C4-2B (cell line): Measurements from ENCODE around the gene SNAP29.

Experiments used
- H3K27ac ChIP-seq: fragments of 450-650 bp; 2 replicates; pipeline ENCODE4 v1.5.1; 2017
- CTCF ChIP-seq: fragments of 450-650 bp; conservative IDR thresholded peaks from 2 replicates; pipeline ENCODE4 v1.5.1; 2017; ENCODE audit warnings: mild to moderate bottlenecking
- ZFX ChIP-seq: fragments of 450-650 bp; IDR thresholded peaks from 2 replicates; pipeline ENCODE4 v1.6.1; 2017

The SNAP29 gene

GRCh38 chr22:20858615-20859416 is at the start of gene SNAP29, which contains the start of gene PI4KA:
Gene SNAP29, plus strand, starts transcription at chr22:20859007. Its CDS starts 104 bp downstream, at chr22:20859111.
Gene PI4KA, minus strand, starts transcription at chr22:20858811. Its CDS starts 86 bp downstream, at chr22:20858725.
- TF ChIP-seq CTCF = no peak
- peak; percentile 82; the same call in 1 of the 2 replicates for TF ChIP-seq ZFX
- peak within 1 kb of the TSS; percentile 81 for H3K27ac ChIP-seq

DNA sequence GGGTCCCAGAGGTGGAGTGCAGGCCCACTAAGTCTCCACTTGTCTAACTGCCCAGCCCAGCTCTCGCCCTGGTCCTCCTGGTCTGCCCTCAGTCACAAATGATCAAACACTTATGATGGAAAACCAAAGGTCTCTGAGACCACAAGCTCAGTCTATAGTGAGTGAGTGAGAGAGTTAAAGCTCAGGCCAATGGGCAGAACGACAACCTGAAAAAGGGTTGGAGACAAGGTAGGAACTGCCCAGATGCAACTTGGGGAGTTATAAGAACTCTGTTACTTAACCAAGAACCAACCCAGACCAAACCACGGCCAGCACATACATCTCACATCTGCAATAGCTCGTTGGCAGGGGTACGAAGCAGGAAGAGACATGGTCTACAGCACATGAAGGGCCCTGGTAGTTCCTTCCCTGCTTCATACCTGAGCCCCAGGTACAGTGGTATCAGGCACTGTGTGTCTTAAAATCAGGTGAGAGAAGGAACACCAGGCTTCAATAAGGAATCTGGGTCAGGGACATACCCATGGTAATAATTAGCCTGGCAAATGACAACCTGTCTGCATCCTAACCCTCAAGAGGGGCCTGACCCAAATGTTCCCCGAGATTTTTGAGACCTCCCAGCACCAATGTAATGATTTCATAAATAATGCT is 49.1 kb upstream of the SNAP29 start:
- no peak for TF ChIP-seq CTCF
- TF ChIP-seq ZFX = no peak
- H3K27ac ChIP-seq = no peak overlapping the region

- no peak overlapping the region for H3K27ac ChIP-seq
- TF ChIP-seq ZFX (no peak), CTCF (no peak)
Measured at GRCh38 chr22:20810645-20811044, 48.2 kb upstream of the SNAP29 start.

GRCh38 chr22:20811171-20811570 is 47.6 kb upstream of the SNAP29 start:
- TF ChIP-seq ZFX (no peak), CTCF (no peak)
- no peak overlapping the region for H3K27ac ChIP-seq

- no peak overlapping the region for H3K27ac ChIP-seq
- TF ChIP-seq ZFX (no peak), CTCF (no peak)
Measured at GRCh38 chr22:20811971-20812660, 46.7 kb upstream of the SNAP29 start.

DNA sequence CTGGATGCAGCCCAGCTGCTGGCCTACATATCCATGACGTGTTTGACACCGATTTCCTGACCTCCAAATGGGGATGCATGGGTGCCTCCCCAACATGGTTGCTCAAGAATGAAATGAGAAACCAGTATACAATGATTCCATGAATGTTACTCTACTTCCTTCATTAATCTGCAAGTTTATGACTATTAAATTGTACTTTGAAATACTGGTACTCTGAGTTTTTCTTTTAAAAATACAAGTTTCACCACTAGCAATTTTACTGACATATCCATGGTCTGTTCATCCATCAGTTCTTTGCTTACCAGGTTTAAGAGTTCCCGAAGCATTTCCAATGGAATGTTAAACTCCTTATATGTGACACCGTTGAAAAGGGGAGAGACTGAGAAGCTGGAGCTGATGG is 45.8 kb upstream of the SNAP29 start:
- no peak overlapping the region for H3K27ac ChIP-seq
- TF ChIP-seq CTCF = no peak
- TF ChIP-seq ZFX = no peak
